Panc1 (cell line): Measurements from ENCODE around the gene FRMPD2.
"Not testable (repeated sequence)": the region's sequence is repeated elsewhere in the genome, so short reads cannot be mapped to it uniquely, and the experiment has no call there.

Experiments
- SIN3A ChIP-seq: IDR thresholded peaks from 2 replicates; pipeline ENCODE4 v1.6.1; 2012; ENCODE audit warnings: low read depth, mild to moderate bottlenecking, low read length, moderate library complexity, borderline replicate concordance; ENCODE audit not compliant: insufficient read depth
- TF ChIP-seq, protein P1 (sequence below): fragments of 450-650 bp; IDR thresholded peaks from 2 replicates; pipeline ENCODE4 v1.5.1; 2017; ENCODE audit warnings: mild to moderate bottlenecking

DNA sequence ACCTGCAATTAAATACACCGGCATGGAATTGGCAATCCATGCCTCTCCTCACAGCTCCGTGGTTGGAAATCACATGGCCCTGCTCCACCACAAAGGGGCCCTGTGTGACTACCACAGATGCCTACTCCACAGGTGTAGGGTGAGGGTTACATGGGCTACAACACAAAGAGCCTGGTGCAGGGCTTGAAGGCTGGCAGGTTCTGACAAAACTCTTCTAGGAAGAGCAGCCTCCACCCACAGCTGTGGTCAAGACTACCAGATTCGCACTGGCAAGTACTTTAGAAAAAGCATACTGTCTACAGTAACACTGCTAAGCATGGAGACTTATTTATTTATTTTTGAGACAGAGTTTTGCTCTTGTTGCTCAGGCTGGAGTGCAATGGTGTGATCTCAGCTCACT is 126.9 kb downstream of the FRMPD2 start:
- TF ChIP-seq SIN3A = not testable (repeated sequence)
- TF ChIP-seq, protein P1, sequence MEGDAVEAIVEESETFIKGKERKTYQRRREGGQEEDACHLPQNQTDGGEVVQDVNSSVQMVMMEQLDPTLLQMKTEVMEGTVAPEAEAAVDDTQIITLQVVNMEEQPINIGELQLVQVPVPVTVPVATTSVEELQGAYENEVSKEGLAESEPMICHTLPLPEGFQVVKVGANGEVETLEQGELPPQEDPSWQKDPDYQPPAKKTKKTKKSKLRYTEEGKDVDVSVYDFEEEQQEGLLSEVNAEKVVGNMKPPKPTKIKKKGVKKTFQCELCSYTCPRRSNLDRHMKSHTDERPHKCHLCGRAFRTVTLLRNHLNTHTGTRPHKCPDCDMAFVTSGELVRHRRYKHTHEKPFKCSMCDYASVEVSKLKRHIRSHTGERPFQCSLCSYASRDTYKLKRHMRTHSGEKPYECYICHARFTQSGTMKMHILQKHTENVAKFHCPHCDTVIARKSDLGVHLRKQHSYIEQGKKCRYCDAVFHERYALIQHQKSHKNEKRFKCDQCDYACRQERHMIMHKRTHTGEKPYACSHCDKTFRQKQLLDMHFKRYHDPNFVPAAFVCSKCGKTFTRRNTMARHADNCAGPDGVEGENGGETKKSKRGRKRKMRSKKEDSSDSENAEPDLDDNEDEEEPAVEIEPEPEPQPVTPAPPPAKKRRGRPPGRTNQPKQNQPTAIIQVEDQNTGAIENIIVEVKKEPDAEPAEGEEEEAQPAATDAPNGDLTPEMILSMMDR = not testable (repeated sequence)
